ENCODE measurements around the gene ASGR1. TPM values are rescaled to one million over a fixed set of nuclear protein-coding genes. Genes with fewer than 3 reads are reported as not detected.
"Not testable (repeated sequence)": the region's sequence is repeated elsewhere in the genome, so short reads cannot be mapped to it uniquely, and the experiment has no call there.

The ASGR1 gene
- total RNA-seq, 4 donors from 2014 or later = 0.81 to 1.8 TPM; not detected in 2

GRCh38 chr17:7184647-7185046, 5.5 kb upstream of the ASGR1 start:
- H3K4me3 ChIP-seq = no peak overlapping the region
- no peak overlapping the region for H3K27ac ChIP-seq
- no peaks in the 10 kb centered on the region for H3K4me1 ChIP-seq
- intact Hi-C loops (cut with DNase I; ENCODE audit: low total_unique reads) (no loop called here), in situ Hi-C loops (cut with MboI; ENCODE audit: low sequenced_read_pairs in 4 of 4) (no loop called here)
- H3K9me3 ChIP-seq = no peaks in the 10 kb centered on the region
- no peaks in the 10 kb centered on the region for H3K36me3 ChIP-seq
- TF ChIP-seq CTCF (IDR thresholded peaks at IDR 0.05 in 4 of 5, conservative IDR thresholded peaks at IDR 0.05 in 1 of 5) (no peak), POLR2A (IDR thresholded peaks at IDR 0.05) (no peak)
- H3K27me3 ChIP-seq = no peaks in the 10 kb centered on the region
- ATAC-seq (no peak), DNase-seq (no peak)

- Histone ChIP-seq H3K27ac (no peak overlapping the region), H3K27me3 (peaks cover 0 to 4% (median 0%) of the 10 kb centered on the region in 3 donors), H3K4me3 (no peak overlapping the region), H3K9me3 (no peaks in the 10 kb centered on the region), H3K4me1 (no peaks in the 10 kb centered on the region), H3K36me3 (no peaks in the 10 kb centered on the region)
- ATAC-seq = no peak
- no peak for DNase-seq
- no peak for TF ChIP-seq CTCF (IDR thresholded peaks at IDR 0.05 in 4 of 5, conservative IDR thresholded peaks at IDR 0.05 in 1 of 5)
- no peak for TF ChIP-seq POLR2A (IDR thresholded peaks at IDR 0.05)
- in situ Hi-C loops (cut with MboI; ENCODE audit: low sequenced_read_pairs in 4 of 4) (no loop called here), intact Hi-C loops (cut with DNase I; ENCODE audit: low total_unique reads) (no loop called here)
Measured at GRCh38 chr17:7184091-7184488, 4.9 kb upstream of the ASGR1 start.

GRCh38 chr17:7183433-7184090, 4.4 kb upstream of the ASGR1 start:
- in situ Hi-C loops (cut with MboI; ENCODE audit: low sequenced_read_pairs in 4 of 4) (no loop called here), intact Hi-C loops (cut with DNase I; ENCODE audit: low total_unique reads) (no loop called here)
- Histone ChIP-seq H3K4me1 (no peaks in the 10 kb centered on the region), H3K27me3 (peaks cover 0 to 8% (median 0%) of the 10 kb centered on the region in 3 donors), H3K36me3 (no peaks in the 10 kb centered on the region), H3K9me3 (no peaks in the 10 kb centered on the region), H3K4me3 (no peak overlapping the region), H3K27ac (no peak overlapping the region)
- DNase-seq (no peak), ATAC-seq (no peak)
- TF ChIP-seq CTCF (IDR thresholded peaks at IDR 0.05 in 4 of 5, conservative IDR thresholded peaks at IDR 0.05 in 1 of 5) = no peak
- no peak for TF ChIP-seq POLR2A (IDR thresholded peaks at IDR 0.05)

GRCh38 chr17:7182101-7182500, 2.9 kb upstream of the ASGR1 start:
- peaks cover 12 to 19% (median 14%) of the 10 kb centered on the region in 3 donors for H3K27me3 ChIP-seq
- intact Hi-C loops (cut with DNase I; ENCODE audit: low total_unique reads); H3K27ac ChIP-seq; H3K36me3 ChIP-seq; ATAC-seq; DNase-seq; H3K4me3 ChIP-seq; H3K9me3 ChIP-seq; H3K4me1 ChIP-seq; in situ Hi-C loops (cut with MboI; ENCODE audit: low sequenced_read_pairs in 4 of 4): not testable (repeated sequence)

- H3K9me3 ChIP-seq = no peaks in the 10 kb centered on the region
- DNase-seq (no peak), ATAC-seq (no peak)
- peaks cover 8% of the 10 kb centered on the region in 2 donors for H3K4me1 ChIP-seq
- H3K4me3 ChIP-seq = no peak overlapping the region
- TF ChIP-seq POLR2A (IDR thresholded peaks at IDR 0.05) (no peak), CTCF (IDR thresholded peaks at IDR 0.05 in 4 of 5, conservative IDR thresholded peaks at IDR 0.05 in 1 of 5) (no peak)
- no peaks in the 10 kb centered on the region for H3K36me3 ChIP-seq
- in situ Hi-C loops (cut with MboI; ENCODE audit: low sequenced_read_pairs in 4 of 4) (no loop called here), intact Hi-C loops (cut with DNase I; ENCODE audit: low total_unique reads) (loop anchor here (5.0 kb wide), 1 partner anchor 127 kb away; no protein-coding TSS in a partner anchor)
- peaks cover 37 to 47% (median 40%) of the 10 kb centered on the region in 3 donors for H3K27me3 ChIP-seq
- H3K27ac ChIP-seq = no peak overlapping the region
Measured at GRCh38 chr17:7178973-7179316, 225 bp downstream of the ASGR1 start.

All from gastrocnemius medialis (tissue), 4 donors.